HG02678 (cell line): ENCODE data around the gene RHBDL2.
A peak's percentile ranks its signal among the peaks of the same experiment; 100 is the strongest.
"Not testable (repeated sequence)": the region's sequence is repeated elsewhere in the genome, so short reads cannot be mapped to it uniquely, and the experiment has no call there.

Source experiments
- ATAC-seq: cut with Tn5 transposase; IDR thresholded peaks from one replicate; pipeline ENCODE4 v1.9.1; 2021; ENCODE audit warnings: mild to moderate bottlenecking, moderate library complexity; ENCODE audit not compliant: unreplicated experiment

RHBDL2 gene, protein sequence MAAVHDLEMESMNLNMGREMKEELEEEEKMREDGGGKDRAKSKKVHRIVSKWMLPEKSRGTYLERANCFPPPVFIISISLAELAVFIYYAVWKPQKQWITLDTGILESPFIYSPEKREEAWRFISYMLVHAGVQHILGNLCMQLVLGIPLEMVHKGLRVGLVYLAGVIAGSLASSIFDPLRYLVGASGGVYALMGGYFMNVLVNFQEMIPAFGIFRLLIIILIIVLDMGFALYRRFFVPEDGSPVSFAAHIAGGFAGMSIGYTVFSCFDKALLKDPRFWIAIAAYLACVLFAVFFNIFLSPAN

DNA sequence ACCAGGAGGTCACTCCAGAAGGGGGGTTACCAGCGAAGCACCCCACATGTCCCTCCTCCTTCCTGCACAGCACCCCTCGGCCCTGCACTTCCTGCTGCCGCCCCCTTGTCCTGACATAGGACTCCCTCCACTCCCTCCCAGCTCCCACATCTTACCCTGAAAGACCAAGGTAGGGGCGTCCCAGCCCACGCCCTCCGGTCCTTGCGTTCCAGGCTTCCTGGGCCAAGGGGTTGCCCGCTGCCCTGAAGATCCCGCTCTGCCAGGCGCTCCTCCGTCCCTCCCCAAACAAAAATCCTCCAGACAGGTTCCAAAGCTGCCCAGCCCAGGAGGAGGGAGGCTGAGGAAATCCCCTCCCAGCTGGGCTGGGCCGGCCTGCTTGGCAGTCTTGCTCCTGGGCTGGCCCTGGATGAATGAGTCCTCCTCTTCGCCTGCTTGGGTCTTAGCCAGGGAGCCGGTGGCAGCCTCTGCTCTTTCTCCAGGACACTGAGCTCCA lies at the start of gene RHBDL2:
Gene RHBDL2, minus strand, starts transcription at position 304 of the 493 bp plus-strand sequence. CDS start 22,618 bp downstream, outside the sequence.
- no peak for ATAC-seq

GRCh38 chr1:38990738-38991637 lies 49.4 kb upstream of the RHBDL2 start, which contains the start of gene AKIRIN1:
Gene AKIRIN1 (plus strand): TSS chr1:38991276. CDS start chr1:38991381, 105 bp downstream.
- peak; percentile 93 for ATAC-seq

- no peak for ATAC-seq
These were observed 48.7 kb upstream of the RHBDL2 start for GRCh38 chr1:38990386-38990737.

DNA sequence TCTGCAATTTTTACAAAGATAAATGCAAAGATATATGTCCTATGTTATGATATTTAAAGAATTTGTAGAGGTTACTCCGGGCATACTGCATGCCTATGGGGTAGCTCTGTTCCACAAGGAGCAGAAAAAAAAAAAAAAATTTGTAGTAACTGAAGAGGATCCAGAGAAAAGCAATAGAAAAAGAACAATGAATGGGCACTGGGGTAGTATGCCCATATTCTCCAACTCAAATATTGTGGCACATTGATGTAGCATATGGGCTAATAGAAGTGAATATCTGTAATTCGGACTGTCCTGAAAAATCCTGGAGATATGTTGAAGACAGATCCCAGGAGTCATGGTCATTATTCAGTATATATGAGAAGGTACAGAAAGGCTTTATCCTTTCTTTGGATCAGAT lies 48.3 kb upstream of the RHBDL2 start:
- no peak for ATAC-seq

GRCh38 chr1:38979380-38979779 lies 37.8 kb upstream of the RHBDL2 start:
- not testable (repeated sequence) for ATAC-seq

DNA sequence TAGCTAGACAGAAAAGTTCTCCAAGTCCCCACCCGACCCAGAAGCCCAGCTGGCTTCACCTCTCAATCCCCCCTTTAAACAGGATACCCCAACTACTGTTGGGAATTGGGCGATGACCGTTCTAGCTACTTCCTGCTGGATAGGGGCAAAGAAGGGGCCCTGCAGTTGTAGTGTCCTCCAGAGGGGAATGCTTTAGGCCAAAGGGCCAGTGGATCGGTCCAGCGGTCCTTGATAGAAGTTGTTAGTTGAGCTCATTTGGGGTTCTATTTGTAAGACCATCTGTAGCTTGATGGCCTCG lies 36.6 kb upstream of the RHBDL2 start:
- not testable (repeated sequence) for ATAC-seq

DNA sequence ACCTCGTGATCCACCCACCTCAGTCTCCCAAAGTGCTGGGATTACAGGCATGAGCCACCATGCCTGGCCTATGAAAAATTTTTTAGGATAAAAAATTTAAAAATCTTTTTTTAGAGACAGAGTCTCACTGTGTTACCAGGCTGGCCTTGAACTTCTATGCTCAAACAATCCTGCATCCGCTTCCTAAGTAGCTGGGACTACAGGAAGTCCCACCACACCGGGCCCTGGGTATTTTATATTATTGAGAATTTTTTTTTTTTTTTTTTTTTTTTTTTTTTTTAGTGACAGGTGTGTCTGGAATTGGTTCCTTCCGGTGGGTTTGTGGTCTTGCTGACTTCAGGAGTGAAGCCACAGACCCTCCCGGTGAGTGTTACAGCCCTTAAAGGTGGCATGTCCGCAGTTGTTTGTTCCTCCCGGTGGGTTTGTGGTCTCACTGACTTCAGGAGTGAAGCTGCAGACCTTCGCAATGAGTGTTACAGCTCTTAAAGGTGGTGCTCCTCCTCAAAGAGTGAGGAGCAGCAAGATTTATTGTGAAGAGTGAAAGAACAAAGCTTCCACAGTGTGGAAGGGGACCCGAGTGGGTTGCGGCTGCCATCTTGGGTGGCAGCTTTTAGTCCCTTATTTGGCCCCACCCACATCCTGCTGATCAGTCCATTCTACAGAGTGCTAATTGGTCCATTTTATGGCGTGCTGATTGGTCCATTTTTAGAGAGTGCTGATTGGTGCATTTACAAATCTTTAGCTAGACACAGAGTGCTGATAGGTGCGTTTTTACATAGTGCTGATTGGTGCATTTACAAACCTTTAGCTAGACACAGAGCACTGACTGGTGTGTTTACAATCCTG lies 36.0 kb upstream of the RHBDL2 start:
- not testable (repeated sequence) for ATAC-seq

- ATAC-seq, result no peak
These were observed 32.2 kb upstream of the RHBDL2 start for GRCh38 chr1:38973659-38974437.

DNA sequence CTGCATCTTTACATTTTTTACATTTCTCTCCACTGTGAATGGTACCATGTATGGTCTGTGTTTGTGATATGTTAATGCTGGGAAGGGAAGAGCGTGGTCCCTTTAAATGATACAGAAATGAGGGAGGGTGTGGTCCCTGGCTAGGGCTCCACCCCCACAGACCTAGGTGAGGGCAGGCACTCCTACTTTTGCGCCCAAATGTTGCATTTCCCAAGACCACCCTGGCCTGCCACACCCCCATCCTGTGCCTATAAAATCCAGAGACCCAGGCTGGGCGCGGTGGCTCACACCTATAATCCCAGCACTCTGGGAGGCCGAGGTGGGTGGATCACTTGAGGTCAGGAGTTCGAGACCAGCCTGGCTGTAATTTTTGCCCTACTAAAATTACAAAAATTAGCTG lies 31.5 kb upstream of the RHBDL2 start:
- ATAC-seq, result not testable (repeated sequence)

DNA sequence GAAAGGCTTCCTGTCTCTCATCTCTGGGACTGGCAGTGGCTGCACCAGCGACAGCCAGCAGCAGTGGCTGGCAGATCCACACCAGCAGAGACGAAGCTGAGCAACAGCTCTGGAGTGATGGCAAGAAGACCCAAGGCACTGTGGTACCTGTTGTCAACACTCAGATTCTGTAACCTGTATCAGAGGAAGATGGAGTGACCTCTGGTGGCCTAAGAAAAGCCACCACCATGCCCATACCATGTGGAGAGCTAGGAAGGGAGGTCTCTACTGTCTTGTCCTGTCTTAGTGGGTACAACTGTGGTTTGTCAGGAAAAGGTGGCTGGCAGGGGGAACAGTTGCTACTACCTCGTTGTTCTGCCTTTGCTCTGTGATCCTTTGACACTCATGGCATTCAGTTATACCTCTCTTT lies 22.5 kb upstream of the RHBDL2 start:
- ATAC-seq, result no peak

DNA sequence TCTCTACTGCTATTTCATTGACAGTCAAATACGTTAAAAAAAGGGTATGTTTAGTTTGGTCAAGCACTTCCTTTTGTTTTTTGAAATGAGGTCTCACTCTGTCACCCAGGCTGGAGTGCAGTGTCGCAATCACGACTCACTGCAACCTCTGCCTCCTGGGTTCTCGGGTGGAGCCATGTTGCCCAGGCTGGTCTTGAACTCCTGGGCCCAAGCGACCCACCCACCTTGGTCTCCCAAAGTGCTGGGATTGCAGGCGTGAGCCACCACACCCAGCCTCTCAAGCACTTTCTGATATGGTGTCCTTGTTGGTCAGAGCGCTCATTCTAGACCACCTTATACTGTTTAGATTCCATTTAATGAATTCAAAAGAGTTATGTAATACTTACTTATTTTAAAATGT lies 20.9 kb upstream of the RHBDL2 start:
- no peak for ATAC-seq

- no peak for ATAC-seq
These were observed 20.5 kb upstream of the RHBDL2 start for GRCh38 chr1:38962113-38962512.

DNA sequence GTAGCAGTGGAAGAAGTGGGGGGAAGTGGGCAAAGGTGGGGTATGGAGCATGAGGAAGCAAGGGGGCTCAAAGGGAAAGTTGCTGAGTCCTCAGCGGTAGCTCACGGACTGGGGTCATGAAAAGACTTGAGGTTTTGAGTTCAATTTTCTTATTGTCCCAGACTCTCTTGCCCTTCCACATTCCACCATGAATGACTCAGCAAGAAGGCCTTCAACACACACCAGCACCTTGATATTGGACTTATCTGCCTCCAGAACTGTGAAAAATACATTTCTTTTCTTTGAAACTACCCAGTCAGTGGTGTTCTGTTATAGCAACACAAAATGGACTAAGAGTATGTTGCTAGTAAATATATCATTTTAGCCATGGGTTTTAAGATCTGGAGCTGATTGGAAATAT lies 17.3 kb upstream of the RHBDL2 start:
- ATAC-seq, result no peak

DNA sequence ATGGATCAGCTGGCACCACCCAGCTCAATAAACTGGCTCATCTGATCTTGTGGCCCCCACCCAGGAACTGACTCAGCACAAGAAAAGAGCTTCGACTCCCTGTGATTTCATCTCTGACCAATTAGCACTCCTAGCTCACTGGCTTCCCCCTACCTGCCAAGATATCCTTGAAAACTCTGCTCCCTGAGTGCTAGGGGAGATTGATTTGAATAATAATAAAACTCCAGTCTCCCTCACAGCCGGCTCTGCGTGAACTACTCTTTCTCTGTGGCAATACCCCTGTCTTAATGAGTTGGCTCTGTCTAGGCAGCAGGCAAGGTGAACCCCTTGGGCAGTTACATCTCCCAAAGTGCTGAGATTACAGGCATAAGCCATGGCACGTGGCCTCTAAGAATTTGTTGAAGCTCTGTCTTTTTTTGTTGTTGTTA lies 11.8 kb upstream of the RHBDL2 start:
- no peak for ATAC-seq

DNA sequence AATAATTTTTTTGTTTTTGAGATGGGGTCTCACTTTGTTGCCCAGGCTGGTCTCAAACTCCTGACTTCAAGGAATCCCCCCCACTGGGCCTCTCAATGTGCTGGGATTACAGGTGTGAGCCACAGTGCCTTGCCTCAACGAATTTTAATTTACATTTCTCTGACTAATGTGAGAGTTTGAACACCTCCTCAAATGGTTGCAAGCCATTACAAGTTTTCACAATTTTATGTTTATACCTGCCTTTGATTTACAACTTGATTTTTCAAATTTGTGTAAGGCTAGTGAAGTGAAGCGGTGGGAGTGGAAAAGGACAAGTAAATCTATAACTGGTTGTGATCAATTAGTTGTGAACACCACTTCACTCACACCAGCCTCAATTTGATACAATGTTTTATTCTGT lies 8.9 kb upstream of the RHBDL2 start:
- no peak for ATAC-seq

GRCh38 chr1:38944547-38944946 lies 2.9 kb upstream of the RHBDL2 start:
- no peak for ATAC-seq

GRCh38 chr1:38942664-38943428 lies 1.2 kb upstream of the RHBDL2 start:
- no peak for ATAC-seq

DNA sequence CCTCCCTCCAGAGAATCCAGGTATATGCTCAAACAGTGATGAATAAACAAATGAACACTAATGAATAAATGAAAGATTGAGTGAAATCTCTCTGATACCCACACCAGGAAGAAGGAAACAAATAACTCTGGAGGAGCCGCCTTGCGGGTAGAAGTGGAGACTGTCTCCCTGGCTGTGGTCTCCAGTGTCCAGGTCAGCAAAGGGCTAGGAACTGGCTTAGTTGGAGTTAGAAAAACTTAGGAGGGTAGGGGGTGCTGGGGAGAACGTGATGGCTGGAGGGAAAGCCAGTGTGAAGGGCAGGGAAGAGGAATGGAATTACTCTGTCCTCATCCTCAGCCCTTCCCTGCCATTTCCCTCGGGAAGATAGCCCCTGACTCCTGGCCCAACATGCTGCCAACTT lies 537 bp downstream of the RHBDL2 start:
- ATAC-seq, result no peak

DNA sequence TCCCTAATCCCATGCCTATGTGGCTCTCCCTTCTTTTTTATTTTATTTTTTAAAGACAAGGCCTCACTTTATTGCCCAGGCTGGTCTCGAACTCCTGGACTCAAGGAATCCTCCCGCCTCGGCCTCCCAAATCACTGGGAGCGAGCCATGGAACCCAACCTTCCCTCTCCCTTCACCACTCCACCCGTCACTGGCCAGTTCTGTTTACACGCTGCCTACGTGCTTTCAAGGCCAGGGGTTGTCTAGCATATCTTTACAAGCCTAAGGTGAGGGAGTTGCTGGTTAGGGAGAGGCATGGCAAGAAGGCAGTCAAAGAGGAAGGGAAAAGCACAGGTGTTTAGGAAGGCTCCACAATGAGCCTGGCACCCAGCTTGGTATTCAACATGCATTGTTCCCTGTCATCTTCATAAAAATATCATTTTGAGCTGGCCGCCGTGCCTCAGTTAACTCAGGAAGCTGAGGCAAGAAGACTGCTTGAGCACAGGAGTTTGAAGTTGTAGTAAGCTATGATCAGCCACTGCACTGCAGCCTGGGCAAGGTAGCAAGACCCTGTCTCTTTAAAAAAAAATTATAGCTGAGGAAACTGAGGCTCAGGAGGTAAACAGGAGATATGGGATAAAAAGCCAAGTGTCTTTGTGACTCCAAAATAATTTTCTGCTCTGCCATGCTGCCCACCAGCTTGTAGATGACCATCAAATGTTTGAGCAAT lies 1.1 kb downstream of the RHBDL2 start:
- no peak for ATAC-seq
